Measurements from ENCODE around the gene RBM47. TPM values are rescaled to one million over a fixed set of nuclear protein-coding genes. Genes with fewer than 3 reads are reported as not detected.
A peak's percentile ranks its signal among the peaks of the same experiment; 100 is the strongest.

RBM47 gene
- total RNA-seq, 1 experiment from 2014 or later: 70.3 TPM

DNA sequence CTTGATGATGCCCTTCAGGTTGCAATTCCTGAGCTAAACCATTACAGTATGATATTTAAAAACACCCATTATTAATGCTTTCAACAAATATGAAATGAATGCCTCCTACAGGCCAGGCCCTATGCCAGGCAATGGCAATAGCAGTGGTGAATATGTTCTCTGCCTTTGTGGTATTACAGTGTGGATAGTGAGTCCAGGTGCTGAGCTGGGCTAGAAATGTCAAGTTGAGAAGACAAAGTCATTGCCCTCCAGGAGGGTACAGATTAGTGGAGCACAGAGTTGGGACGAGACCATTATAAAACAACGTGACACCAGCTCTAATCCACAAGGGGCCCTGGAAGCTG is 81.9 kb downstream of the RBM47 start:
- TF ChIP-seq, protein P1, sequence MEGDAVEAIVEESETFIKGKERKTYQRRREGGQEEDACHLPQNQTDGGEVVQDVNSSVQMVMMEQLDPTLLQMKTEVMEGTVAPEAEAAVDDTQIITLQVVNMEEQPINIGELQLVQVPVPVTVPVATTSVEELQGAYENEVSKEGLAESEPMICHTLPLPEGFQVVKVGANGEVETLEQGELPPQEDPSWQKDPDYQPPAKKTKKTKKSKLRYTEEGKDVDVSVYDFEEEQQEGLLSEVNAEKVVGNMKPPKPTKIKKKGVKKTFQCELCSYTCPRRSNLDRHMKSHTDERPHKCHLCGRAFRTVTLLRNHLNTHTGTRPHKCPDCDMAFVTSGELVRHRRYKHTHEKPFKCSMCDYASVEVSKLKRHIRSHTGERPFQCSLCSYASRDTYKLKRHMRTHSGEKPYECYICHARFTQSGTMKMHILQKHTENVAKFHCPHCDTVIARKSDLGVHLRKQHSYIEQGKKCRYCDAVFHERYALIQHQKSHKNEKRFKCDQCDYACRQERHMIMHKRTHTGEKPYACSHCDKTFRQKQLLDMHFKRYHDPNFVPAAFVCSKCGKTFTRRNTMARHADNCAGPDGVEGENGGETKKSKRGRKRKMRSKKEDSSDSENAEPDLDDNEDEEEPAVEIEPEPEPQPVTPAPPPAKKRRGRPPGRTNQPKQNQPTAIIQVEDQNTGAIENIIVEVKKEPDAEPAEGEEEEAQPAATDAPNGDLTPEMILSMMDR (conservative IDR thresholded peaks at IDR 0.05): no peak
- Histone ChIP-seq H3K4me1 (ENCODE audit: insufficient read depth, low read length) (peaks cover 3% of the 10 kb centered on the region; the same call in 1 of the 2 replicates), H2BK12ac (ENCODE audit: insufficient read length, low read depth, low read length) (no peak overlapping the region), H2BK120ac (ENCODE audit: low read depth, low read length, poor library complexity, severe bottlenecking) (no peak overlapping the region), H3K18ac (ENCODE audit: insufficient read length, low read depth, low read length) (no peak overlapping the region), H4K5ac (ENCODE audit: insufficient read length, low read depth, low read length) (no peak overlapping the region), H3K79me2 (ENCODE audit: insufficient read depth, low read length) (peaks cover 16% of the 10 kb centered on the region; the same call in 1 of the 2 replicates), H3K23me2 (ENCODE audit: insufficient read length, low read depth, low read length, poor library complexity, severe bottlenecking) (no peaks in the 10 kb centered on the region), H3K4me2 (ENCODE audit: insufficient read depth, insufficient read length, low read length) (no peak overlapping the region), H2BK15ac (ENCODE audit: low read depth, low read length) (no peak overlapping the region), H3K79me1 (ENCODE audit: insufficient read depth, low read depth, low read length, poor library complexity, severe bottlenecking) (peaks cover 6% of the 10 kb centered on the region), H3K27ac (ENCODE audit: insufficient read length, low read depth, low read length) (no peak overlapping the region), H2BK5ac (ENCODE audit: insufficient read length, low read length) (no peak overlapping the region), H3K4ac (ENCODE audit: low read depth, low read length) (no peak overlapping the region), H2AFZ (ENCODE audit: low read length) (no peak overlapping the region), H4K91ac (ENCODE audit: insufficient read length, low read depth, low read length) (no peak overlapping the region), H4K20me1 (ENCODE audit: control insufficient read depth, insufficient read depth, insufficient read length) (peaks cover 2% of the 10 kb centered on the region), H3T11ph (ENCODE audit: low read length) (no peak overlapping the region), H3K9me3 (ENCODE audit: control insufficient read depth, low read depth, low read length) (no peaks in the 10 kb centered on the region), H3K9ac (ENCODE audit: extremely low read depth, insufficient read length, low read length) (no peak overlapping the region), H3K14ac (ENCODE audit: insufficient read depth, low read length) (no peak overlapping the region), H2AK5ac (ENCODE audit: insufficient read length, low read length) (no peak overlapping the region), H3K27me3 (ENCODE audit: insufficient read depth, low read length) (no peaks in the 10 kb centered on the region), H3K23ac (ENCODE audit: insufficient read length, low read depth, low read length) (no peak overlapping the region), H3K56ac (ENCODE audit: insufficient read length, low read depth, low read length) (no peak overlapping the region), H2BK20ac (ENCODE audit: low read depth, low read length, poor library complexity, severe bottlenecking) (no peak overlapping the region), H4K8ac (replicated peaks; ENCODE audit: insufficient read length, low read depth, low read length) (no peak overlapping the region)
- Mint-ChIP-seq H3K4me3 (no peak overlapping the region), H3K27me3 (ENCODE audit: low read depth) (no peaks in the 10 kb centered on the region), H3K36me3 (ENCODE audit: insufficient read depth in 1 of 3, low read depth in 3 of 3) (peaks cover 11 to 39% (median 20%) of the 10 kb centered on the region in 3 experiments; a peak in 5 of 7 replicates), H3K27ac (peak overlapping the region in 1 of 3 experiments; percentile 65; a peak in 2 of 7 replicates), H3K9me3 (no peaks in the 10 kb centered on the region), H3K4me1 (peaks cover 19 to 21% of the 10 kb centered on the region in 2 experiments)
- WGBS (ENCODE audit: extremely low coverage, insufficient read length, low lambda C conversion rate): no CpG with 5 or more reads among the region's 2 CpGs
- DNase-seq: no peak

Measured in H9 (cell line).